Astrocyte (in vitro differentiated cells and primary cell): ENCODE results near the gene RPS3.
"Not testable (repeated sequence)": the region's sequence is repeated elsewhere in the genome, so short reads cannot be mapped to it uniquely, and the experiment has no call there.

ENCODE experiments used
- CTCF ChIP-seq: IDR thresholded peaks from 2 replicates; pipeline ENCODE4 v1.5.1; 2011; ENCODE audit warnings: low read depth, mild to moderate bottlenecking, inconsistent platforms, low read length, moderate library complexity; ENCODE audit not compliant: insufficient read depth
- EZH2 ChIP-seq: IDR thresholded peaks from 2 replicates; pipeline ENCODE4 v1.6.1; 2012; ENCODE audit warnings: mild to moderate bottlenecking, low read length, inconsistent platforms; ENCODE audit not compliant: insufficient read depth

- TF ChIP-seq EZH2, CTCF: not testable (repeated sequence)
Observed at GRCh38 chr11:75413146-75413545, 13.8 kb downstream of the RPS3 start.
